ENCODE data around the gene ZKSCAN8. TPM values are rescaled to one million over a fixed set of nuclear protein-coding genes. Genes with fewer than 3 reads are reported as not detected.

The ZKSCAN8 gene
- total RNA-seq, 1 experiment from 2014 or later: 5.7 TPM

DNA sequence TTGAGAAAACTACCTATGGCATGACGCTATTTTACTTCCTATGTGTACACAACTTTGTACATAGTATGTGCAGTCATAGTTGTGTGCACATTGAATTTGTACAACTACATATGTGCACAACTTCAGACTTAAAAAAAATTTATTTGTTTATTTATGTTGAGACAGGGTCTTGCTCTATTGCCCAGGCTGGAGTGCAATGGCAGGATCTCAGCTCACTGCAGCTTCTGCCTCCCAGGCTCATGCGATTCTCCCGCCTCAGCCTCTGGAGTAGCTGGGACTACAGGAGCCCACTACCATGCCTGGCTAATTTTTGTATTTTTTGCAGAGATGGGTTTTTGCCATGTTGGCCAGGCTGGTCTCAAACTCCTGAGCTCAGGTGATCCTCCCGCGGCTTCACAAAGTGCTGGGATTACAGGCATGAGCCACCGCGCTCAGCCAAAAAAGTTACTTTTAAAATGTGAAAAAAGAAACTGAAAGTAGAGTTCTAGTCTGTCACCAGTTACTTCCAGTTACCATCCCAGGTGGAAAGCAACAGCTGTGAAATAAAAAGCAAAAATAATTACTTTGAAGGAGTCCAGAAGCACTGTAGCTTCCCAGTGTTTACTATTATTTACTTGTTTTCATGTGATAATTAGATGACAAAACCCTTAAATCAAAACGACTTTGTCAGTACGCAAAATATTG is 1.7 kb upstream of the ZKSCAN8 start:
- DNase-seq (ENCODE audit: low spot score): no peak

DNA sequence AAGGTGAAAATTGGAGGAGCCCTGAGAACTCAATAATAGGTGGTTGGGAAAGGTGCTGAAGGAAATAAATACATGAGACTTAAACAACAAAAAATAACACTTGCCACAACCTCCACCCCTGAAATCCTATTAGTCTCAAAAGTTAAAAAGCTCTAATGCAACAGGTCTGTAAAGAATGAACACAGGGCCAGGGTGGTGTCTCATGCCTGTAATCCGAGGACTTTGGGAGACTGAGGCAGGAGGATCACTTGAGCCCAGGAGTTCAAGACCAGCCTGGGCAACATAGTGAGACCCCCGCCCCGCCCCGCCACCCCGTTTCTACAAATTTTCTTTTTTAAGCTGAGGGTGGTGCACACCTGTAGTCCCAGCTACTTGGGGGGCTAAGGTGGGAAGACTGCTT is 1.1 kb upstream of the ZKSCAN8 start:
- DNase-seq (ENCODE audit: low spot score): no peak

DNA sequence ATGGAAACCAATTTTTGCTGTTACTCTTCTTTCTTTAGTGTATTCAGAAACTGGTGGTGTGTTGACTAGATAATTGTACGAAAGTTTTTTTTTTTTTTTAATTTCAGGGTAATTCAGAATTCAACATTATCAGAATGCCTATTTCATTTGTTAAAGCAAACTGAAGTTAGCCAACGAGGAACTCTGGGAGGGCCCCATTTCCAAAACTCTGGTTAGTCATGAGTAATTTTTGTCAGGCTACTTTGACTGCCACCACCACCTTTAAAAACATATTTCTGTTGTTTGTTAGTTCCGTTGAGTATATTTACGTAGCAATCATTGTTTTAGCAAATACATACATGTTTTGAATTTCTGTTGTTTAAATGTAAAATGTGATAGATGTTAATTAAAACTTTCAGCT is 763 bp downstream of the ZKSCAN8 start:
- no peak for DNase-seq (ENCODE audit: low spot score)

DNA sequence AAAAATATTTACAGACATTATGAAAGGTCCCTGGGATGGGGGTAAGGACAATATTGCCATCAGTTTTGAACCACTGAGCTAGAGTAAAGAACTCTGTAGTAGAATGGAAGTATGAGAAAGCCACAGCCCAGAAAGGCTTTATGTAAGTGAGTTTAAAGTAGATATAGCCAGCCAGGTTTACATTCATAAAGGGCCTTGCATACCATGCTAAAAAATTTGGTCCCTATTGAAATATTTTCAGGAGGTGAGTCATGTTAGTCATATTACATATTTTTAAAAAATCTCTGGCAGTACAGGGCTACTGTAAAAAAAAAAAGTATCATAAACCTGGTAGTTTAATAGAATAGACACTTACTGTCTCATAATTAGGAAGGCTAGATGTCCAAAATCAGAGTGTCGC is 3.5 kb downstream of the ZKSCAN8 start:
- no peak for DNase-seq (ENCODE audit: low spot score)

DNA sequence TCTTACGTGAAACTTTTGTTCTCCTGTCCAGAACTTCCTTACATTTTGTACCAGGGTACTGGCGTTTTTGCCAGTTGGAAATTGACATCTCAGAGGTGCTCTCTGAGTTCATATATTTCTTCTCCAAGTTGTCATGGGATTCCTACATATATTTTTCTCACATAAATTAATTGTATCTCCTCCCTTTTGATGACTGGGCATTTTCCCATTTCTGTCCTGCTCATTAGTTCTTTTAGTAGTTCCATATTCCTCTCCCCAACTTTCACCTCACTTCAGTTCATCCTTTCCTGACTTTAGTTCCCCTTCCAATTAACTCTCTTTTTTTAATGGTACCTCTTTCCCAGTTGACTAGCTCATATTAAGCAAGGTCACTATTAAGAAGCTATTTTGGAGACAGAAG is 10.8 kb downstream of the ZKSCAN8 start:
- DNase-seq (ENCODE audit: low spot score): no peak

DNA sequence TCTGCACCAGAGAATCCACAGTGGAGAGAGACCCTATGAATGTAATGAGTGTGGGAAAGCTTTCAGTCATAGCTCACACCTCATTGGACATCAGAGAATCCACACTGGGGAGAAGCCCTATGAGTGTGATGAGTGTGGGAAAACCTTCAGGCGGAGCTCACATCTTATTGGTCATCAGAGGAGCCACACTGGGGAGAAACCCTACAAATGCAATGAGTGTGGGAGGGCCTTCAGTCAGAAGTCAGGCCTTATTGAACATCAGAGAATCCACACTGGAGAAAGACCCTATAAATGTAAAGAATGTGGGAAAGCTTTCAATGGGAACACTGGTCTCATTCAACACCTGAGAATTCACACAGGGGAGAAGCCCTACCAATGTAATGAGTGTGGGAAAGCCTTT is 11.9 kb downstream of the ZKSCAN8 start:
- no peak for DNase-seq (ENCODE audit: low spot score)

DNA sequence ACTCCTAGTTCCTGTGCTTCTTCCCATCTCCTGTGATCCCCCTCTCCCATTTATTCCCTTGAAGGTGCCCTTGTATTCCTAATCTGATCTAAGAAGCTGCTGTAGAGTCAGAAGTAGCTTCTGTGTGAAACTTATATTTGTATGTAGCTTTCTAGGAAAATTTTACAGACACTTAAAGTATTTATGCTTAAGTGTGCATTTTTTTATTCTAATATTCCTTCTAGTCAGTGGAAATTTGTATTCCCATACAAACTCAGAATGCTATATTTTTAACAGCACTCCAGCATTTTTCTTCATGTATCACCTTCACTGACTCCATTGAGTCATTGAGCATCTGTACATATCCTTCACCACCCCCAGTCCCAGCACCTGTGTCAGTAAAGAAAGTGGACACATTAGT is 12.7 kb downstream of the ZKSCAN8 start:
- no peak for DNase-seq (ENCODE audit: low spot score)

DNA sequence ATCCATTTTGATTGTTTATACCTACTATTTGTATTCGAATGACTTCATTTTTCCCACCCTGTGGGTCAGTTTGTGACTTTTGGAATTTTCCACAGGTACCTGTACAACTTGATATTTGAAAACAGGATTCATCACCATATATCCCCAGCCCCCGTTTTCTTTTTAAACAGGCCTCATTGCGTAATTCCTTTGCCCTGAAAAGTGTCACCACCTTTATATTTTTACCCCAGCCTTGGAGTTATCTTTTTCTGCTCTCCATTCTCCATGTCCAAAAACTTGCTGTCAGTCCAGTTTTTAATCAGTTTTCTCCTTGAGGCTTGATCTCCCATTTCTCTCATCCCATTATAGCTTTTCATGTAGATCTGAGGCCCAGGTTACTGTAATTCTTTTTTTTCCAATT is 16.6 kb downstream of the ZKSCAN8 start:
- no peak for DNase-seq (ENCODE audit: low spot score)

DNA sequence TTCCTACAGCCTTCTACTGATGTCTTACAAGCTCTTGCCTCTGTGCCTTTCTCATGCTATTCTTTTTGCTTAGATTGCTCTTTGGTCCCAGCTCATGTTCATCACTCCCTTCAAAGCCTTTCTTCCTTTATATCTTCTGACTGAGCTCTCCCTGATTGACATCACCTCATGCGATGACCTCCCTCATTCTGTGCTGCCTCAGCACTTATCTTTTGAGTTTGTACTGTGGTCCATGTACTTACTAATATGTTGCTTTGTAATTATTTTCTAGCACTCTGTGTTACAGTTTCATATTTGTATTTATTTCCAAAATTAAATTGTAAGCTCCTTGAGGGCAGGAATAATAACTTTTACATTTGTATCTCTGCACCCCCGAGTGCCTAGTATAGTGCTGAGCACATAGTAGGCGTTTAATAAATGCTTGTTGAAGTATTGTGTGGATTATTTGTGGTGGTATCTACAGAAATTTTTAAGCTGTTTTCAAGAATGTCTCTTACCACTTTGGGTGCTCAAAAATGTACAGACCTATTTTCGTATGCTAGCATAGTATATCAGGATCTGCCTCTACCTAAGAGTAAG is 17.4 kb downstream of the ZKSCAN8 start:
- DNase-seq (ENCODE audit: low spot score): no peak

DNA sequence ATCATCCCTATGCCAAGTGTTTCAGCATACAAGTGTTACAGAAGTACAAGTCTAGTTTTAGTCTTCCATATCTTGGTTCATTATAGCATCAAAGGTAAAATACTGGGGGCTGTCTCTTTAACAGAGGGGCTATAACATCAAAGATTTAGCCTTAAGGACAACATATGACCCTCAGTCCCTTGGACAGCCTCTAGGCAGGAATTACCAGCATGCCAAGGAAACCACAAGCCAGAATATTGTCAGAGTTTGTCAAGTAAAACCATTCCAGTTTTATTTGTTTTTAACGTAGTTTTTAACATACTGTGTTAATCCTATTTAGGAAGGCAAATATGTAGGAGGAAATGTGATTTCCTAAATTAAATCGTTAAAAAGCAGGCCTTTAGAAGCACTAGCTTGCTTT is 18.6 kb downstream of the ZKSCAN8 start:
- DNase-seq (ENCODE audit: low spot score): no peak

DNA sequence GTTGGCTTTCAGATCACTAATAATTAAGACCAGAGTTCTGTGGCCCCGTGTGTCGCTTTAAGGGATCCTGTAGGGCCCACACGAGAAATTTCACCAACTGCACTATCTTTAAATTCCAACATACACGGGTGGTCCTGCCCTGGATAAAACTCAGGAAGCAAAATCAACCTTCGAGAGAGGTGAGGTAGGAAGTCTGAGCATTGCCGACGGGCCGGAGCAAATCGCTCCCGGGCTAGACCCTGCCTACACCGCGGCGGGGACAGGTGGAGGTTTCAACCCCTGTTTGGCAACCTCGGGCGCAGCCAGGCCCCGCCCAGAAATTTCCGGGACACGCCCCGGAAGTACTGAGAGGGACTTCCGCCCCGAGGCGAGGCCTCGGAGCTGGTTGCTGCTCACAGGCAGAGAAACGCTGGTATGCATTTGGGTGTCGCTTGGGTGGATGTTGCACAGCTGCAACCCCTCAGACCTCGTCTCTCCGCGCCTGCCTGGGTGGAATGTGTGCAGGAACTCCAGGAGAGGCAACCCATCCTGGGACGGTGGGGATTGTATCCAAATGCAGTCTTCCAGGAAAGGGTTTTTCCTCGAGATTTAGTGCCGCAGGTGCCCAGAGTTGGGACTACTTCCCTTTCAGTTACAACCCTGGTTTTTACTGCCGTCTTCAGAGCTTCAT is 19.9 kb downstream of the ZKSCAN8 start:
- DNase-seq (ENCODE audit: low spot score): peak; percentile 80

DNA sequence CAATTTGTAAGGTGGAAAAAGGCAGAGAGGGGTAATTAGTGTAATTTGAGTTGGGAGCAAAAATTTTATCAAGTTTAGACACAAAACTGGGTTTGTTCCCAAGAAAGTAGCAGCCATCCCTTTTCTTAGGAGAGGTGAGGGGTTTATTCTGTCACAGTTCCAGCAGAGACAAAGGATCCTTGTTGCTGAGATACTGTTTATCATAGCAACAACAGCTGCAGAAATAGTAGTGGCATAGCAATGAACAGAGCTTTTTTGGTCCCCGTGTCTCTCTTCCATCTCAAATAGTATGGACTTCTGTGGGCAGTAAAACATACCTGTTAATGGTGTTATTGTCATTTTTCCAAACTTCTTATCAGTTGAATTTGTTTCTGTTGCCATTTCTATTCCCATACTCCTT is 23.9 kb downstream of the ZKSCAN8 start:
- no peak for DNase-seq (ENCODE audit: low spot score)

DNA sequence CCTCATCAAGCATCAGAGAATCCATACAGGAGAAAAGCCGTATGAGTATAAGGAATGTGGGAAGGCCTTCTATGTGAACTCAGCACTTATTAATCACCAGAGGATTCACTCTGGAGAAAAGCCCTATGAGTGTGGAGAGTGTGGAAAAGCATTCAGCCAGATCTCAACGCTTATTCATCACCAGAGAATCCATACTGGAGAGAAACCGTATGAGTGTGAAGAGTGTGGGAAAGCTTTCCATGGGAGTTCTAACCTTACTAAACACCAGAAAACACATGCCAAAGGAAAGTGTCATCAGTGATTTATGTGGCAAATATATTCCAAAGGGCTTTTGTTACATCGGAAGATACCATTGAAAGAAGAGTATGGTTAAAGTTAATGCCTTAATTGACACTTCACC is 25.4 kb downstream of the ZKSCAN8 start:
- DNase-seq (ENCODE audit: low spot score): no peak

DNA sequence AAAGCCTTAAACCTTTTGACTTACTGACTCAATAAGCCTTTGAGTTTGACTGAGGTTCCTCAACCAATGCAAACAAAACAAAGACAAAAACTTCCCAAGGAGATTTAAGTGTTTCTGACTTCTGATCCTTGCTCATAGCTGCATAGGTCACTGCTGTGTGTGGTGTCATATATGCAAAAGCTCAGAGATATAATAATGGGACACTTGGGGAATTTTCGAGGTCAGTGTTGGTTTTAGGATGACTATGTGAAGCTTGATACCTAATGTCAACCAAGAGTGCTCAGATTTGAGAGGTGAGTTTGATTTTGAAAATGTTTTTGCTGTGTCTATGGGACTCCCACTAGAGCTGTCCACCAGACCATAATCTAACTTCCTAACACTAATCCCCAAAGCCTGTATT is 26.2 kb downstream of the ZKSCAN8 start:
- DNase-seq (ENCODE audit: low spot score): no peak

DNA sequence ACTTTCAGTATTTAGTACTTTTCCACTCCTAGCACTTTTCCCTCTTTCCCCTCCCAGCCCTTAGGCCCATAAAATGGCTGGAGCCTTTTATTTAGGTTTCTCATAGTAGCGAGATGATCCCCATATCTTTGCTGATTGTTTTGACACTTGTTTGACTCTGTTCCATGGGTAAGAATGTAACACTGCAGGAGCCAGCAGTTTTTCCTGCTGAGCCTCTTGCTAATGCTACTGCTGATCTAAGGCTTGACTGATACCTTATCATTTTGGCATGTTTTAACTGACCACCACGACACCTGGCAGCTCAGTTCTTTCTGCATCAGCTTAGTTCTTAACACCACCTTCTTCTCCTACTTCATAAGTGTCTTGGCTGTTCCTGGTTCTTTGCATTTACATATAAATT is 29.6 kb downstream of the ZKSCAN8 start:
- no peak for DNase-seq (ENCODE audit: low spot score)

DNA sequence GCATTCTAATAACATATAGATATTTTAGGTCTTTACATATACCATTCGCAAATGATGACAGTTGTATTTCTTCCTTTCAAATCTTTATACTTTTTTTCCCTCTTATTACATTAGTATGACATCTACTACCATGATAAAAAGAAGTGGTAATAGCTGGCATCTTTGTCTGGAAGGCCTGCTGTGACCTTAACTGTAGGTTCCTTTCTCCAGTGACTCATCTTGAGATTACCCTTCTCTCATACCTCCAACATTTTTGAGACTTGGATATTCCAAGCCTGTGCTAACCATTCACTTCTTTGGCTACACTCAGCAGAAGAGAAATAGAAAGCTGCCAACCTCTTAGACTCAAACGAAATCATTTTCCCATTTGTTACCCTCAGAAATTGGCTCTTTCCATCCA is 30.3 kb downstream of the ZKSCAN8 start:
- no peak for DNase-seq (ENCODE audit: low spot score)

DNA sequence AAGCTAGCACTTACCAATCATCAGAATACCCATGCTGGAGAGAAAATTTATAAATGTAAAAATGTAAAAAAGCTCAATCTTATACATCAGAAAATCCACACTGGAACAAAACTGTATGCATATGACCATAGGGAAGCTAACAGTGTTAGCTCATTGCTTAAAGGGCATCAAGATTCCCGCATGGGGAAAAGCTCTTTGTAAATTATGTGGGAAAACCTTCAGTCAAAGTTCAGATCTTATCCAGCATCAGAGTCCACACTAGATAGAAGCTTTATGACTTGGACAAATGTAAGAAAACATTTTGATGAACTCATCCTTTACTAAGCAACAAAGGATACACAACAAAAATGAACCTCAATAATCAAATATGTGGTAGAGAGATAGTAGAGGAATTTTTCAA is 34.7 kb downstream of the ZKSCAN8 start:
- DNase-seq (ENCODE audit: low spot score): no peak

DNA sequence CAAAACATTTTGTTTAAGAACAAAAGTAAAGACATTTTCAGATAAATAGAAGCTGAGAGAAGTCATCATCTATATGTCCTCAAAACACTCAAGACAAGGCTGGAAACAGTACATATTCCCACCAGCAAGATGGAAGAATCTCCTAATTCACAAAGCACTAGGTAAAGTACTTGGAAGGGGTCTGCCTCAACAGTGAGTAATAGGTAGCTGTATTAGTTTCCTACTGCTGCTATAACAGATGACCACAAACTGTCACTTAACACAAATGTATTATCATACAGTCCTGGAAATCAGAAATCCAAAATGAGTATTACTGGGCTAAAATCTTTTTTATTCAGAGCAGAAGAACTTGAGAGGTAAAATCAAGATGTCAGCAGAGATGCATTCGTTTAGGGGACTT is 40.6 kb downstream of the ZKSCAN8 start:
- DNase-seq (ENCODE audit: low spot score): no peak

DNA sequence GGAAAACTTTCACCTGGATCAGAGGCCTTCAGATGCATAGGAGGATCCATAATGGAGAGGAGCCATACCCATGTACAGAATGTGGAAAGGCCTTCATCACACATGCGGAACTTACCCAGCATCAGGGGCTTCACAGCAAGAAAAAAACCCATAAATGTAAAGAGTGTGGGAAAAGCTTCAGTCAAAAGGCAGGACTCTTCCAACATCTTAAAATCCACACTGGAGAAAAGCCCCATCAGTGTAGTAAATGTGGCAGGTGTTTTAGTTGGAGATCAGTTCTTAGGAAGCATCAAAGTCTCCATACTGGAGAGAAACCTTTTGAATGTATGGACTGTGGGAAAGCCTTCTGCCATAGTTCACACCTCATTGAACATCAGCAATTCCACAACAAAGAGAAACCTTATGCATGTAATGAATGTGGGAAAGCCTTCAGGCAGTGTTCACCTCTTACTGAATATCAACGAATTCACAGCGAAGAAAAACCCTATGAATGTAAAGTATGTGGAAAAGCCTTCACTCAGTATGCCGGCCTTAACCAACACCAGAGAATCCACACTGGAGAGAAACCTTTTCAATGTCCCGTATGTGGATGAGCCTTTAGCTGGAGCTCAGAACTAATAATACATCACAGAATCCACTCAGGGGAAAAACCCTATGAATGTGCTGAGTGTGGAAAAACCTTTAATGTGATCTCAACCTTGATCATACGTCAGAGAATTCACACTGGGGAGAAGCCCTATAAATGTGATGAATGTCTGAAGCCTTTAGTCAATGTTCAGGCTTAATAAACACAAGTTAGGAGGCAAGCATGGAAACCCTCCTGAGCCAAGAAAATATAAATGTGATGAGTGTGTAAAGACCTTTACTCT is 46.7 kb downstream of the ZKSCAN8 start:
- DNase-seq (ENCODE audit: low spot score): no peak

DNA sequence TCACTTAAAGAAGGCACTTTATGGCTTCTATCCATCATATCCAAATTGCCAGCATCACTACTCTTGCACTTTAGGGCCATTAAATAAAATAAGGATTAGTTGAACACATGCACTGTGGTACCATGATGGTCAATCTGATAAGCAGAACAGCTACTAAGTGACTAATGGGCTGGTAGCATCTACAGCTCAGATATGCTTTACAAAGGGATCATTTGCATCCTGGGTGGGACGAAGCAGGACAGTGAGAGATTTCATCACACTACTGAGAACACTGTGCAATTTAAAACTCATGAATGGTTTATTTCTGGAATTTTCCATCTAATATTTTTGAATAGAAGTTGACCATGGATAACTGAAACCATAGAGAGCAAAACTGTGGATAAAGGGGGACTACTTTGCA is 58.3 kb downstream of the ZKSCAN8 start:
- no peak for DNase-seq (ENCODE audit: low spot score)

DNA sequence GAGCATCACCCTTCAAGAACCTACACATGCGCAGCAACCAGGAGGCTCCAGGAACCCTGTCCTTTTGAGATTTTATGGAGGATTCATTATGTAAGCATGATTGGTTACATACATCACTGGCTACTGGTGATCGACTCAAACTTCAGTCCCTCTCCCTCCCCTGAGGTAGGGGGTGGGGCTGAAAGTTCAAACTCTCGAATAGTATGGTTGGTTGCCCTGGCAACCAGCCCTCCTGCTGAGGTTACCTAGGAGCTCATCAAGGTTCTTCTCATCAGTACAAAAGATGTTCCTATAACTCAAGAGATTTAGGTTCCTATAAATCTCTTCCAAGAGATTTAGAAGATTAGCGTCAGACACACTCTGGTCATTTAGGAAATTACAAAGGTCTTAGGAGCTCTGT is 61.5 kb downstream of the ZKSCAN8 start:
- DNase-seq (ENCODE audit: low spot score): no peak

DNA sequence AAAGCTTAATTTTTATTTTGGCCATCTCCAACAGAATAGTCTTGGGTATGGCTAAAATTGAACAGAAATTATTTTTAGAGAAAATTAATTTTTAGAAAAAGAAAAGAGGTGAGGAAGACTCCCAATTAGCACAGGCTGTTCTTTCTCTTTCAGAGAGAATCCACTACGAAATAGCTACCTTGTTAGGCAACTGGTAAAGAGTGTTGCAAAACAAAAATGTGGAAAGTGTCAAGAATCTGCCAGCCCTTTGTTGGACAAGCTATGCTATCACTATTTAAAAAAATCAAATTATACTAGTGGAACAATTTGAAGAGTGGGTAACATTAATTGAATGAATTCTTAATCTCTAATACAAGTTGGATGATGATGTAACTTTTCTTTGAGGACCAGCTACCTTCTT is 64.2 kb downstream of the ZKSCAN8 start:
- no peak for DNase-seq (ENCODE audit: low spot score)

Data from HT-29 (cell line).